Medulla oblongata (tissue), 1 donor: ENCODE data around the gene ITGB1BP1.
"Not testable (repeated sequence)": the region's sequence is repeated elsewhere in the genome, so short reads cannot be mapped to it uniquely, and the experiment has no call there.

Experiments
- DNase-seq: peaks from one replicate; pipeline ENCODE4 v3.0.0-alpha.2; 2015; ENCODE audit errors: extremely low spot score

ITGB1BP1 gene

DNA sequence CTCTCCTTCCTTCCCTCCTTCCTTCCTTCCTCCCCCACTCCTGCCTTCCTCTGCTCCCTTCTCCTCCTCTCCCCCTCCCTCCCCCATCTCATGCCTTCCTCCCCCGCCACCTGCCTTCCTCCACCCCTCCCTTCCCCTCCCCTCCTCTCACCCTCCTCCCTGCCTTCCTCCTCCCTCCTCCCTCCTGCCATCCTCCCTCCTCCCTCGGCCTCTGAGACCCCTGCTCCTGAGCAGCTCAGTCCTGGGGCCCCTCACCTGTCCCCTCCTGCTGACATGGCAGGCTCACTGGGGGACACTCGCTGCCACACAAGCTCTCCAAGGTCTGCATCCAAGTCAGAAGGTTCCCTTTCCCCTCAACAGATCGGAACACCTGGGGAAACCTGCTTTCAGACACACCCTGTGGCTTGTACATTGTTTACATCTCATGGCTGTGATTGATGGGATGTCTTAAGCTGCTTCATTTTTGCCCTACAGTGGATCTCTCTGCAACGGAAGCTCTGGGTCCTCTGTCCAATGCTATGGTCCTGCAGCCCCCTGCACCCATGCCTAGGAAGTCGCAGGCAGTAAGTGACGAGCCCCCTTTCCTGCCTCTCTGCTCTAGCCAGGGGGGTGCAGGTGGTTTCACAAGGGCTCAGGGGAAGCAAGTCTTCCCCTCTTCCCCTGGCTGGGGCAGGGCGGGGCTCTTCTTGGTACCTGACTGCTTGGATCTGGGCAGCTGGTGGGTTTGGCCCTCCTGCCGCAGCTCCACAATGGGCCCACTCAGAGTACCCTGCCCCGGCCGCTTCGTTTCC is 22.9 kb downstream of the ITGB1BP1 start:
- no peak for DNase-seq

DNA sequence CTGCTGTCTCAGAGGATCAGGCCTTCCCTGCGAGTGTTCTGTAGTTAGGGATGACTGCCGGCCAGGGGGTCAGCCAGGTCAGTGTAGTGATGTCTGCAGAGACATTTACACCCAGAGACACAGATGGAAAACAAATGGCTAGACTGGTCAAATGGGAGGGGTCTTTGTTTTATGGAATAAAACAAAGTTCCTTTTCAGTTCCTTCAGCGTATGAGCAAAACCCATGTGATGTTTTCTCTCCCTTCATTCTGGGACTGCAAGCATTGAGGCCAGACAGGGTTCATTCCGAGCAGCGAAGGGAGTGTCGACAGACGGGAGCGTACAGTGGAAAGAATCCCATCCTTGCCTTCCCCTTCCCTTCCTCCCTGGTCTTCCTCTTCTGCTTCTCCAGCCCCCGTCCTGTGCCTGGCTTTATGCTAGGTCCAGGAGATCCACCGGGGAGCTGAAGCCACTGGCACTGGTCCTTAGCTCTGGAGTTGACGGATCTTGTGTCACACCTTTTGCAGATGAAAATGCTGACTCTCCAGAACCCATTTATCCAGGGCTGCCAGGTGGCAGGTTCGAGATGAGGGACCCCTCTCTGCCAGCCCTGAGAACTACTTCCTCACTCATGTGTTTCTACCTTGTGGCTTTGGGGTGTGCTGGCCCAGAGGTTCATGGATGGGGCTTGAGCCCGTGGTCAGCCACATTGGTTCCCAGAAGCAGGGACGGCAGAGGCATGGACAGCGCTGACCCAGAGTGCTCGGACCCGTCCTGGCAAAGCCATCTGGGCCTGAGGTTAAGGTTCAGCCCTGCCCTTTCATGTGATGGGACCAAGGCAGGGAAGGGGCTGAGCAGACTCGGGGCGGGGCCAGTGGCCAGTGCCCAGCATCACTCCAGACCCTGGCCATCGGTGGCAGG is 24.2 kb downstream of the ITGB1BP1 start:
- DNase-seq = peak; percentile 57

DNA sequence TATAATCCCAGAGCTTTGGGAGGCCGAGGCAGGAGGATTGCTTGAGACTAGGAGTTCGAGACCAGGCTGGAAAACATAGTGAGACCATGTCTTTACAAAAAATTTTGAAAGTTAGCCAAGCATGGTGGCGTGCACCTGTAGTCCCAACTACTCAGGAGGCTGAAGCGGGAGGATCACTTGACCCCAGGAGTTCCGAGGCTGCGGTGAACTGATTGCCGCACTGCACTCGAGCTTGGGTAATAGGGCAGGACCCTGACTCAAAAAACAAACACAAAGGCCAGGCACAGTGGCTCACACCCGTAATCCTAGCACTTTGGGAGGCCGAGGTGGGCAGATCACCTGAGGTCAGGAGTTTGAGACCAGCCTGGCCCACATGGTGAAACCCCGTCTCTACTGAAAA is 25.1 kb downstream of the ITGB1BP1 start:
- DNase-seq = not testable (repeated sequence)

DNA sequence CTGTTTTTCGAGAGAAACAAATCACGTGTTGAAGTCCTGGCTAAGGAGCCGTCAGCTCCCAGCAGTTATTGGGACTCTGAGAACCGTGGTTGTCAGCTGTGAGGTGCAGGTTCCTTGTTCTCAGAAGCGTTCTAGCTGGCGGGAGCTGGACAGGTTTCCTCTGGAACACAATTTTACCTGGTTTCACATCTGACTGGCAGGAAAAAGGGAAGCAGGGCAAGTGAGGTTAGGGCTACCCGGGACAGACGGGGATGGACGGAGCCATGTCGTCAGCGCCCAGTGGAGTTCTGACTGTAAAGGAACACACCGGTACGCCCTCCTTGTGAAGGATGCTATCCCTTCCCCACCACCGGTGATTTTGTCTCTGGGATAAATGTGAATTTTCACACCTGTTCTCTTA is 26.1 kb downstream of the ITGB1BP1 start:
- DNase-seq = no peak

DNA sequence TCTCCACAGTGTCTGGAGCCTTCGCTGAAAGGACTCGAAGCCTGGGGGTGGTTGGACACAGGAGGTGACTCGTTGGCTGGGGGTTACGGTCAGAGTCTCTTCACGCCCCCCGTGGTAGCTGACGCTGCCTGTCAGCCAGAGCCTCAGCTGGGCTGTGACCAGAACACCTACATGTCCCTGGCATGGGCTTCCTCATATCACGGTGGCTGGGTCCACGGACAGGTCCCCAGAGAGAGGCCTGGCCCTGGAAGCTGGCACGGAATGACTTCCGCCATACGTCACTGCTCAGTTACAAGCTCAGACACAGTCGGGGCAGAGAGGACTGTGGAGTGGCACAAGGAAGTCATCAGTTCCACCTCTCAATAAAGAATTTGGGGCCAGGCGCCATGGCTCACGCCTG is 28.5 kb downstream of the ITGB1BP1 start:
- no peak for DNase-seq

DNA sequence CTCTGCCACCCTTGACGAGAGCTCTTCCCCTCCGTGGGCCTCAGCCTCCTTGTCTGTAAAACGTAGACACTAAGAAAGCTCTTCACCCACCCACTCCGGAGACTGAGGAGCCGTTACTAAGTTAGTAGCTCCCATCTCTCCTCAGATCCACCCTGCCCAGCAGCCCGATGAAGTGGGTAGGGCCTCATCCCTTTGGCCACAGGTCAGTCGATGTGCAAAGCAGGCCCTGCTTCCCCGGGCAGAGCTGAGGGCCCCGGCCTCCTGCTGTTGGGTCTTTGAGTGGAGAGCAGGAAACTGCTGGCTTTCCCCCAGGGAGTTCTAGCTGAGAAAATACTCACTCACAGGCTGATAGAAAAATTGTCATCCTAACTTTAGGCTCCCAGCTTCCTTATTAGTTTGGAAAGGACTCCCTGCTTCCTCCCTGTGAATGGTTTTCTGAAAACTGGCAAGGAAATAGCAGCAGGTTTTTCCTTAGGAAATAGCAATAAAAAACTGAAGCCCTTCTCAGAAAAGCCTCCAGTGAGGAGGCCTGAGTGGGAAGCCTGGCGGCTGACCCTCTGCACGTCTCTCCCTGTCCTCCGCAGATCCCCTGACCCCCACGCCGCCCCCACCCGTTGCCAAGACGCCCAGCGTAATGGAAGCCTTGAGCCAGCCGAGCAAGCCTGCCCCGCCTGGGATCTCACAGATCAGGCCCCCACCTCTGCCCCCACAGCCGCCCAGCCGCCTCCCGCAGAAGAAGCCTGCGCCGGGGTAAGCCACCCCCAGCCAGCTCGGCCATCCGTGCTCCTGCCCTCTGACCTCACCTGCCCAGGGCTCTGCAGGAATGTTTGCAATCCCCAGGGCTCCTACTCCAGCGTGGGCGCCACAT is 30.2 kb downstream of the ITGB1BP1 start:
- no peak for DNase-seq

DNA sequence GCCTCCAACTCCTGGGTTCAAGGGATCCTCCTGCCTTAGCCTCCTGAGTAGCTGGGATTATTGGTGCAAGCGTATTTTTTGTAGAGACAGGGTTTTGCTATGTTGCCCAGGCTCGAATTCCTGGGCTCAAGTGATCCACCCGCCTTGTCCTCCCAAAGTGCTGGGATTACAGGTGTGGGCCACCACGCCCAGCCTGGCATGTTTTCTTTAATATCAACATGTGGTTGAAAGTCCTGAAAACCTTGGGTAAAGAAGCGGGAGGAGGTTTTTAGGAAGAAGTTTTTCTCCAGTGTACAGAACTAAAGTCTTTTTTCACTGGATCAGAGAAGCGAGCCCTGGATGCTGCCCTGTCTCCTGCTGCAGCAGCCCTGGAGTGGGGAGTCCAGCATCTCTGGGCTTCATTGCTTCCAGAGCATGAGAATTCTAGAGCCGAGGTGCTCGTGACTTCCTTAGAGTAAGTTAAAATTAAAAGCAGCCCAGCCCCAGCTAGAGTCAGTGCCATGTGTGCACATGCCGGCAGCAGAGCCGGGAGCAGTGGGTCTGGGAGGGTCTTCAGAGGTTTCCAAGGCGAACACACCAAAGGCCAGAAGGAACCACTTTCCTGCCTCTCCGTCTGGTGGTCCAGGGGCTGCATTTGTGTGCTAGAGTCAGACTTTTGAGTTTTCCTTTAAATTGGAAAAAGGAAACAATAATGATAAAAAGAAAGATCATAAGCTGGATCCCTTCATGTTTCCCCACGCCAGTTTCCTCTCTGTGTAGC is 31.2 kb downstream of the ITGB1BP1 start:
- no peak for DNase-seq

DNA sequence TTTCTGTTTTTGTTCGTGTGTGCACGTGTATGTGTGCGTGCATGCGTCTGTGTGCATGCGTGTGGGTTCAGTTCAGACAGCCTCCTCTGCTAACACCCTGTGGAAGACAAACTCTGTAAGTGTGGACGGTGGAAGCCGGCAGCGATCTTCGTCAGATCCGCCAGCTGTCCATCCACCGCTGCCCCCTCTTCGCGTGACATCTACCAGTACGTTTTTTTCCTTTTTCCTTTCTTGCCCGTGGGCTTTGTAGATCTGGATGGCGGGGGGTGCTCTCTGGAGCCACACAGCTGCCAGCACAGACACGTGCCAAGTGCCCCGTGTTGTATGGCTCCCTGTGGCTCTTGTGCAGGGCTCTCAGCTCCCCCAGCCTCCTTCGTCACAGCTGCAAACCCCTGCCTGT is 32.3 kb downstream of the ITGB1BP1 start:
- no peak for DNase-seq

DNA sequence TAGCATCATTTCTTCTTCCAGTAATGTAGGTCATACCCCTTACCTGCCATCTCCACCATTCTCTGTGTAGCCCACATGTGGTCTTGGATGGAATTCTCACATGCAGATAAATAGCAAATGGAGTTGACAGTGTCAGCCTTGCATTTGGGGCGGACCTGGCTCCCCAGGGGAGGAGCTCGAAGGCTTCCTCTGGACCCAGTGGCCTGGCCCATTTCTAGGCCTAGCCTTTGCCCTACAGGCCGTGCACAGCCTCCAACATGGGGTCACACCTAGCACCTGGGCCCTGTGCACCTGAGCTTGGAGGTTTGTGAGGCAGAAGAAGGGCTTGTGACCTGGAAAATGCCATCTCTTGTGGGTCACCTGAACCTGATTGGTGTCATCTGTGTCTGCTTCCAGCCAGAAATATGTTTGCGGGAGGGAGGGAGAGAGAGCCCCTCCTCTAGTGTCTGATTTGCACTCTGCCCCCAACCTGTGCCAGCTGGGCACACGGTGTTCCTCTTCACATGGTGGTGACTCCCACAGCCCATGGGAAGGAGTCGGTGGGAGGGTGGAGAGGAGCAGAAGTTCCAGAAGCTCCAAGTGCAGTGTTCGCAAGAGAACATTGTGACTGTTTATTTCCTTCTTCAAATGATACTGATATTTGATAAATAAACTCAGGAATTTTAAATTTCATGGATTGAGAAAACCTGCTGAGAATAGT is 33.0 kb downstream of the ITGB1BP1 start:
- DNase-seq = no peak

DNA sequence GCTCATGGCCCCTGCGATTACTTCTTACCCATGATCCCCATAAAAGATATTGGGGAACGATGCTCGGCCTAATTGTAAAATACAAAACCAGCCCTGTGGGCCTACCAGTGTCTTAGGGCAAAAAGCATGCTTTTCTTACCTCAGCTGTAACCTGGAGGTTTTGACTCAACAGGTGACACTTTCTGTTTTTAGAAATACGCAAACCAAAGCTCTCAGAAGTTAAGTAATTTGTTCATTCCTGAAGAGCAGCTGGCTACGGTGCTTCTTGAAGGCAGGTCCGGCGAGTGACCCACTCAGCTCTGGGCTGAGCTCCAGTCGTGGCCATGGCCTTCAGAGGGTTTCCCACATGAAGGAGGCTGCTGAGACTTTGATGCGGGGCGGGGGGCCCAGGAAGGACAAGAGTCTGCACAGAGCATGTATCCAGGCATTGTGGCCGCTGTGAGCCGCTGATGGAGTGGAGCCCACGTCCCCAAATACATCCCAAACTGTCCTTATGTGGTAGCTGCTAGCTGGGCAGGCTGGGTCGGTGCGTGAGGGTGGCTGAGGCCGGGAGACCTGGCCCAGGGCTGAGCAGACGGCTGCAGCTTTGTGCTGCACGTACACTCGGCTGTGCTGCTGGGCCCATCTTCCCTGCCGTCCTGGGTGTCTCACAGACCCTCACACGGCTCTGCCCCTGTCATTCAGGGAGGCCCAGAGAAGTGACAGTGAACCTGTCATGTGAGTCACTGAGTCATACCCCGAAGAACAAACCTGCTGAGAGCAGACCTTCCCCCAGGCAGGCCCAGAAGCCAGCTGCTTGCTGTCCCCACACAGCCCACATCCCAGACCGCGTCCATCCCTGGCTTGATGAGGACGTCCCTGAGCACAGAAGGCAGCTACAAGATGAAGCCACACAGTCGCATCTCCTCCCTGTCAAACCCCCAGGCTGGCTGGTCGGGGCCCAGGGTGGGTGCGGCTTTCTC is 34.1 kb downstream of the ITGB1BP1 start:
- DNase-seq = no peak

DNA sequence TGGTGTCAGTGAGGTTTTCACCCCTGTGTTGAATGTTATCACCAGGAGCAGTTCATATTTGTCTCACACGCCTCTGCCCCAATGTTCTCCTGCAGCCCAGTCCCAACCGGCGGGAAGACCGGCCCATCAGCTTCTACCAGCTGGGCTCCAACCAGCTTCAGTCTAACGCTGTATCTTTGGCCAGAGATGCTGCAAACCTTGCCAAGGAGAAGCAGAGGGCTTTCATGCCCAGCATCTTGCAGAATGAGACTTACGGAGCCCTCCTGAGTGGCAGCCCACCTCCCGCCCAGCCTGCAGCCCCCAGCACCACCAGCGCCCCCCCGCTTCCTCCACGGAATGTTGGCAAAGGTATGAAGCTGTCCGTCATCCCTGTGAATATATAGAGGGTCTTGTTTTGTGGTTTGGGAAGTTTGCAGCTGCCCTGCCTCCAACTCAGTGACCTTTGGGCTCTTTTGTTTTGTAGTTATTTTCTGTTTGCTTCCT is 35.1 kb downstream of the ITGB1BP1 start:
- DNase-seq = no peak

DNA sequence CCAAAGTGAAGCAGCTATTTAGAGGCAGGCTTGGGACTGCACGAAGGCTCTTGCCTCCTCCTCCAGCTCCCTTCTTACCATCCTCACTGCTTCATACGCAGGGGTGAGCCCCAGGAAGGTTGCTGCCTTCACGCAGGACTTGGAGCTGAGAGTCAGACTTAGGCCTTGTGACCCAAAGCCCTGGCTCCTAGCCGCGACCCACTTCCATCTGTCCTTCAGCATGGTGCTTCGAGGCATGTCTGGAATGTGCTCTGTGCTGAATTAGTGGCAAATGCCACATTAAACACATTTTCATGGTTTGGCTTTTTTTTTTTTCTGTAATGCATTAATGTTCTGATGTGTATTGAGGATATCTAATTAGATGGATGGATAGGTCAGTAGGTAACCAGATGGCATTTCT is 37.5 kb downstream of the ITGB1BP1 start:
- DNase-seq = no peak

DNA sequence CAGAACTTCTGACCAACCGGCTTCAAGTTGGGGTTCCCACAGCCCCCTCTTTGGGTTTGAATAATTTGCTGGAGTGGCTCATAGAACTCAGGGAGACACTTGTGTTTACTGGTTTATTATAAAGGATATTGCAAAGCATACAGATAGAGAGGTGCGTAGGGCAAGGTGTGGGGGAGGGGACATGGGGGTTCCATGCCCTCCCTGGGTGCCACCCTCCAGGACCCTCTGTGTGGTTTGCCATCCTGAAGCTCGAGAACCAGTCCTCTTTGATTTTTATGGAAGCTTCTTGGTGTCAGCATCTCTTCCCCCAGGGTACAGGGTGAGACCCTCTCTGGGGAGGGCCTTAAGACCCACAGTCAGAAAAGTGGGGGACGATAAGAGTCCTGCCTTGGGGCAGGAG is 38.8 kb downstream of the ITGB1BP1 start:
- DNase-seq = no peak

DNA sequence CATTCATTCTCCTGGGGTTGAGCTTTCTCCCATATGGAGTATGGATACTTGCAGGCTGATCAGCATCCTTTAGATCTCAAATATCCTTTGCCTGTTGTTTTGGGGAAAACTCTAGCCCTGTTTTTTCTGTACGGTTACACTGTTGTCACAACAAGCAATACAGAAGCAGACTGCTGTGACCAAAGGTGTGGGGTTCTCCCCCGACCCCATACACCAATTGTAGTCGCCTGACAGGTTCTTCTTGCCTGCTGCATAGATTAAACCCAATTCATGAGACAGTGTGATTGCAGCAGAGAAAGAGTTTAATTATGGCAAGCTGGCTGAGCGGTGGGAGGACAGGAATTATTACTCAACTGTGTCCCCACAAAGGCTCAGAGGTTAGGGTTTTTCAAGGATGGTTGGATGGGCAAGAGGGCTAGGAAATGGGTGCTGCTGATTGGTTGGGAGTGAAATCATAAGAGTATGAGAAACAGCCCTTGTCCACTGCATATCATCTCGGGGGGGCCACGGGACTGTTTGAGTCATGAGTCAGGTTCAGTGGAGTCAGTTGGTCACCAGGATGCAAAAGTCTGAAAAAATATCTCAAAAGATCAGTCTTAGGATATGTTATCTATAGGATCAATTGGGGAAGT is 40.6 kb downstream of the ITGB1BP1 start:
- no peak for DNase-seq

DNA sequence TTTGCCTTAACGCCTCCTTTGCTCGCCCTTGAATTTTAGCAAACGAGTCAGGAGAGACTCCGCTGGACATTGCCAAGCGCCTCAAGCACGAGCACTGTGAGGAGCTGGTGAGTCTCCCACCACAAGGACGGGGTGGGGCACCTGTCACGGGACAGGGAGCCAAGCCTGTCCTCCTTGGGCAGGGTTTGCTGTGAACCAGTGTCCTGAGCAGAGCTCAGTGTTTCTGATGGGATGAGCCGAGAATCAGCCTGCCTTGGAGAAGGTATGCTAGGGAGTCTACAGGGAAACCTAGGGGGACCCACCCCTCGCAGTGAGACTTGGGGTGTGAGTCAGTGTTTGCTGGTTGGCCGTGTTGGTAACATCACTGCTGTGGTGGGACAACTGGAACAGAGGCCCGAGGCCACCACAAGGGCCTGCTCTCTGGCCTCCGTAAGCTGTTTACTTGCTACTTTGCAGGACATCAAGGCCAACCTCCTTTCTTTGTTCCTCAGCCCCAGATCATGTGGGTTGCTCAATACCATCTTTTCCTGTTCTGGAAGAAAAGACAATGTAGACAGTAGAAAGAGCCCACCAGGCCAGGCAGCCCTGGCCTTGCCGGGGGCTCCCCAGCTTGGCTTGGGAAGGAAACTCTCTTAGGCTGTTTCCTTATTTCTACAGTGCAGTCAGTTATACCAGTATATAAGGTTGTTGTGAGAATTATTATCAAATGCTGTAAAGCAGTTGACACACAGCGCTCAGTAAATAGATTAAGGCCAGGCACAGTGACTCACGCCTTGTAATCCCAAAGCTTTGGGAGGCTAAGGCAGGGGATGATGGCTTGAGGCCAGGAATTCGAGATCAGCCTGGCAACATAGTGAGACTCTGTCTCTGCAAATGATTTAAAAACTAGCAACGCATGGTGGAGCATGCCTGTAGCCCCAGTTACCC is 42.4 kb downstream of the ITGB1BP1 start:
- no peak for DNase-seq

DNA sequence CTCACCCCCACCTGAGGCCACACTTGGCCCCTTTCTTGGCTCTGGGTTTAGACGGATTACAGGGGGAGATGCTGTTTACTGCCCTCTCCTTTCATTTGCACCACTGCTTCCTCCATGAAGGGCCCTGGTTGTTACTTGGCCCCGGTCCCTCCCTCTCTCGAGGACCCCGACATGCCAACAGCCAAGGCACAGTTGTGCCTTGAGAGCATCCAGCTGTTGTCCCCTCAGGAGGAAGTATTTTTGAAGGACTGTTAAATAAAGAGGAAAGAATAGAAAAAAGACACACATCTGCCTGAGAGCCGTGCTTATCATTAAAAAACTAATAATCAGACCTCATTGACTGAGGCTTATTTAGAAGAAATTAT is 44.0 kb downstream of the ITGB1BP1 start:
- DNase-seq = no peak

DNA sequence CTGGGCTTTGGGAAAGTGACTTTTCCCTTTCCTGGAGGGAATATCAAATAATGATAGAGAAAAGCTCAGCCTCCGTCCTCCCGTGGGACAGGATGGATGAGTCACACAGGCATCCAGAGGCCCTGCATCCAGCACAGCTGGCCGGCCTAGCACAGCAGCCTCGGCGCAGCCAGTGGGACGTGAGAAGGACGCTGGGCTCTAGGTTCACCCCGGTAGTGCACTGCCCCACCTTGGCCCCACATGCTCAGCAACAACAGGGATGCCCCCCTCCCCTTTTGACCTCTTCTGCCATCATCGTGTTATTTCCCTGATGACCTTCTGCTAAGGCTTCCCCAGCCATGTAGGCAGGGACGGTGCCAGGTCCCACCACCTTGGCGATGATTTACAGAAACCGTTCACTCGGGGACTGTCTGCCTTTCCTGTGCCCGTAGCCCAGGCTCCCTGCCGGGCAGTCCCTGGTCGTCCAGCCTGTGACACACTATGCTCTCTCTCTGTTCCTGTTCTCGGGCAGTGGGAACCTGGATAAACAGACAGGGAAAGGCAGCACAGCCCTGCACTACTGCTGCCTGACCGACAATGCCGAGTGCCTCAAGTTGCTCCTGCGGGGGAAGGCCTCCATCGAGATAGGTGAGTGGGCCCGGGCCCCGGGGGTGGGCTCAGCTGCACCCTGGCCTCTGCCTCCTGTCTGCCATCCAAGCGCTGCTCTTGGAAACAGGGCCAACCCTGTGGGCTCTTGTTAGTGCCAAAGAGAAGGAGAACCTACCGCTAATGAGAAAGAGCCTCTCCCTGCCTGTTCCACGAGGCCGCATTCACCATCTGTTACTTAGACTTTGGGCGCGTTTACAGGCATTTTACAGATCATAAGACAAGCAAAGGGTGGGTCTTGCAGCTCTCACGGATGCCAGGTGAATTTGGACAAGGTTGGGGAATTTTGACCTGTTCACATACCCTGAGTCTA is 44.6 kb downstream of the ITGB1BP1 start:
- DNase-seq = no peak
